ENCODE data around the gene SPATA21.

DNA sequence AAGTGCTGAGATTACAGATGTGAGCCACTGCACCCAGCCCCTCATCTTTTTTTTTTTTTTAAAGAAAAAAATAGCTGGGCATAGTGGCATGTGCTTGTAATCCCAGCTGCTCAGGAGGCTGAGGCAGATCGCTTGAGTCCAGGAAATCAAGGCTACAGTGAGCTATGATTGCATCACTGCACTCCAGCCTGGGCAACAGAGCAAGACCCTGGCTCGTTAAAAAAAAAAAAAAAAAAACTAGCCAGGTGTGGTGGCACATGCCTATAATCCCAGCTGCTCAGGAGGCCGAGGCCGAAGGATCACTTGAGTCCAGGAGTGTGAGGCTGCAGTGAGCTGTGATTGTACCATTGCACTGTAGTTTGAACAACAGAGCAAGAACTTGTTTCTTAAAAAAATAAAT is 56.4 kb downstream of the SPATA21 start:
- no peak for TF ChIP-seq CTCF (IDR thresholded peaks at IDR 0.05)
- no peak for TF ChIP-seq POLR2A (IDR thresholded peaks at IDR 0.05)
- TF ChIP-seq EP300 (IDR thresholded peaks at IDR 0.05) = no peak

All from suprapubic skin (tissue), 3 donors.